Stimulated activated memory B cell treated with anti-CD40 and anti-IgM and Interleukin-4, amounts not matched to agents 10 μg/mL and 1 μg/mL and 100 μg/mL, for 72 hours (primary cell): Measurements from ENCODE around the gene MTR.

ENCODE experiments used
- ATAC-seq: fragments of 150-1000 bp; cut with Tn5 transposase; 2 replicates; pipeline ENCODE4 v1.10.0; 2021
- H3K27ac Mint-ChIP-seq: one replicate; pipeline ENCODE4 v1.8.0; 2022; ENCODE audit warnings: mild to moderate bottlenecking, mixed read lengths
- H3K27me3 Mint-ChIP-seq: one replicate; pipeline ENCODE4 v1.8.0; 2022; ENCODE audit warnings: mixed read lengths
- H3K36me3 Mint-ChIP-seq: one replicate; pipeline ENCODE4 v1.8.0; 2022; ENCODE audit warnings: mixed read lengths
- H3K4me1 Mint-ChIP-seq: one replicate; pipeline ENCODE4 v1.8.0; 2022; ENCODE audit warnings: mixed read lengths
- H3K4me3 Mint-ChIP-seq: one replicate; pipeline ENCODE4 v1.8.0; 2022; ENCODE audit warnings: mild to moderate bottlenecking, moderate library complexity, mixed read lengths
- H3K9me3 Mint-ChIP-seq: one replicate; pipeline ENCODE4 v1.8.0; 2022; ENCODE audit warnings: mixed read lengths

MTR gene

DNA sequence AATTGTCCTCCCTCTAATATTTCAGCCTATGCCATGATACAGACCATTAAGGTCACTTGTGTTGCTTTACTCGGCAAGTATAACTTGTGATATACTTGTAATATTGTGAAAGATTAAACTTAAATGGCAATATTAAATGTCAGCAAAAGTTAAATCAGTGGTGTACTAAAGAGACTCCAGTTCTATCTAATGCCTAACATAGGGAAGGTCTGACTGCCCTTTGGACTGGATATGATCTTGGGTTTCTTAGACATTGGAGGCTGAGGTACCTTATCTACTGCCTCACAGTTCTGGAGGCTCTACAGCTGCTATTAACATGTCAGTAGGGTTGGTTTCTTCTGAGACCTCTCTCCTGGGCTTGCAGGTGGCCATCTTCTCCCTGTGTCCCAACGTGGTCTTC, 119.3 kb downstream of the MTR start:
- Mint-ChIP-seq H3K36me3 (peaks cover 36% of the 10 kb centered on the region), H3K9me3 (peaks cover 15% of the 10 kb centered on the region), H3K27ac (no peak overlapping the region), H3K4me3 (no peak overlapping the region), H3K27me3 (no peaks in the 10 kb centered on the region), H3K4me1 (no peaks in the 10 kb centered on the region)
- no peak for ATAC-seq

DNA sequence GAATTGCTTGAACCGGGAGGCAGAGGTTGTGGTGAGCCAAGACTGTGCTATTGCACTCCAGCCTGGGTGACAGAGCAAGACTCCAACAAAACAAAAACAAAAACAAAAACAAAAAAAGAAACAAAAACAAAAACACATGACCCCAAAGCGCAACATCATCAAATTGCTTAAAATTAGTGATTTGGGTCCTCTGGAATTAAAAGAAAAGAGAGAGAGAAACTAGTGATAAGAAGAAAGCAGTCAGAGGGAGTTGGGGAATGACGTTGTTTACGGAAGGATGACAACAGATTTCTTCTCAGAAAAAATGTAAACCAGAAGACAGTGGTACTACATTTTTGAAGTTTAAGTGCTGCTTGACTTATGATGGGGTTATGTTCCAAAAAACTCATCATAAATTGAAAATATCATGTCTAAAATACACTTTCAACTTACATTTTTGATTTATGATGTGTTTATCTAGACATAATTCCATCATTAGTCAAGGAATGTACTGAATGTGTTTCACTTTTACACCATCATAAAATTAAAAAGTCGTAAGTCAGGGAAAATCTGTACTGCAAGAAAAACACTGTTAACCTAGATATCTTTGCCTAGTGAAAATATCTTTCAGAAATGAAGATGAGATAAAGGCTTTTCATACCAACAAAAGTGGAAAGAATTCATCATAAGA, 121.2 kb downstream of the MTR start:
- peaks cover 43% of the 10 kb centered on the region for H3K36me3 Mint-ChIP-seq
- H3K9me3 Mint-ChIP-seq, result peaks cover 15% of the 10 kb centered on the region
- no peak overlapping the region for H3K27ac Mint-ChIP-seq
- H3K4me1 Mint-ChIP-seq, result no peaks in the 10 kb centered on the region
- ATAC-seq, result no peak
- no peaks in the 10 kb centered on the region for H3K27me3 Mint-ChIP-seq
- H3K4me3 Mint-ChIP-seq, result no peak overlapping the region

DNA sequence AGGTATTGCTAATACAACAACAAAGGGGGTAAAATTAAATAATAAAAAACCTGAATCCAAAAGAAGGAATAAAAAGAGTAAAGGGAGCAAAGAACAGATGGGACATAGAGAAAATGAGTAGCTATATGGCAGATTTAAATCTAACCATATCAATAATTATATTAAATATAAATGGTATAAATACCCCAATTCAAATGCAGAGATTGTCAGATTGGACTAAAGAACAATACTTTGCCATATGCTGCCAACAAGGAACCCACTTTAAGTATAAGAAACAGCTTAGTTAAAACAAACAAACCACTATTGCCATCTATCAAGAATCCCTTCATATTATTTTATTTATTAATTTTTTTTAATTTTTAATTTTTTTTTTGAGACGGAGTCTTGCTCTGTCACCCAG, 122.4 kb downstream of the MTR start:
- Mint-ChIP-seq H3K4me3 (no peak overlapping the region), H3K9me3 (peaks cover 18% of the 10 kb centered on the region), H3K4me1 (no peaks in the 10 kb centered on the region), H3K36me3 (peaks cover 43% of the 10 kb centered on the region), H3K27me3 (no peaks in the 10 kb centered on the region), H3K27ac (no peak overlapping the region)
- no peak for ATAC-seq

DNA sequence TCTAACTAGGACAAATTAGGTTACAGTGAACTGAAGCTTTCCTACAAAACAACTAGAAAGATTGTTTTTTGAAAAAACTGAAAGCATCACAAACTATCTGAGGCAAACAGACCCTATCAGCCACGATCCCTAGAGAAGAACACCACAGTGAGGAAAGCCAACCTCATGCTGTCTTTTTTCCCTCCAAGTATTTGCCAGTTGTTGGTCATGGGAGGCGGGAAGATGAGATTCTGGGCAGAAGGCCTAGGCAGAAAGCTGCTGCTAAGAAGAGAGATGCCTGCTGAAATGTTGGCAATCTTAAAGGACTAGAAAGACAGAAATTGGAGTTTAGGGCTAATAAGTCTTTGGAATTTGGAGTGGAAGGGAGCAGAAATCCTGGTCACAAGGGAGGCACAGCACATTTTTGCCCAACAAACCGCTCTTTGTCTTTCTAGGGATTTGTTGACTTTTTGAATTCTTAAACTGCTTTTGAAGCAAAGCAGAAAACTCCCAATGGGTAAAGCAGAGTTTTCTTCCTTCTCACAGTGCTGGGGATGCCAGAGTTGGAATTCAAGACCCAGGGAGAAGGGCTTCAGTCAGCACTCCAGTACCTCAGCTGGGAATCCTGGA, 125.3 kb downstream of the MTR start:
- H3K9me3 Mint-ChIP-seq, result peaks cover 14% of the 10 kb centered on the region
- H3K4me3 Mint-ChIP-seq, result no peak overlapping the region
- ATAC-seq, result no peak
- peaks cover 38% of the 10 kb centered on the region for H3K36me3 Mint-ChIP-seq
- no peaks in the 10 kb centered on the region for H3K4me1 Mint-ChIP-seq
- H3K27me3 Mint-ChIP-seq, result no peaks in the 10 kb centered on the region
- H3K27ac Mint-ChIP-seq, result no peak overlapping the region

DNA sequence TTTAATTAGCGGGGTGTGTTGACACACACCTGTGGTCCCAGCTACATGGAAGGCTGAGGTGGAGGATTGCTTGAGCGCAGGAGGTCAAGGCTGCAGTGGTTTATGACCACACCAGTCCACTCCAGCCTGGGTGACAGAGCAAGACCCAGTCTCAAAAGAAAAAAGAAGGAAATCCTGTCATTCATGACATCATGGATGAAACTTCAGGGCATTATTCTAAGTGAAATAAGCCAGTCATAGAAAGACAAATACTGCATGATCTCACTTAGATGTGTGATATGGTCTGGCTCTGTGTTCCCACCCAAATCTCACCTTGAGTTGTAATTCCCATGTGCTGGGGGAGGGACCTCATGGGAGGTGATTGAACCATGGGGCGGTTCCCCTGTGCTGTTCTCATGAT, 126.5 kb downstream of the MTR start:
- Mint-ChIP-seq H3K27me3 (no peaks in the 10 kb centered on the region), H3K36me3 (peaks cover 27% of the 10 kb centered on the region), H3K4me1 (no peaks in the 10 kb centered on the region), H3K27ac (no peak overlapping the region), H3K9me3 (peaks cover 12% of the 10 kb centered on the region), H3K4me3 (no peak overlapping the region)
- no peak for ATAC-seq

DNA sequence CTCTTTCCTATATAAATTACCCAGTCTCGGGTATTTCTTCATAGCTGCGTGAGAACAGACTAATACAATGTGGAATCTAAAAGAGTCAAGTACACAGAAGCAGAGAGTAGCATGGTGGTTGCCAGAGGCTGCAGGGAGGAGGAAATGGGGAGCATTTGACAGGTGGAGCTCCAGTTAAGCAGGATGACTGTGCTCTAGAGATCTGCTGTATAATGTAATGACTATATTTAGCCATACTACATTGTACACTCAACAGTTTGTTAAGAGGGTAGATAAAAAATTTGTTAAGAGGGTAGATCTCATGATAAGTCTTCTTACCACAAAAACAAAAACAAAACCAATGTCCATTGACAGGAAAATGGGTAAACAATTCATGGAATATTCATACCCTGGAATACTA, 127.1 kb downstream of the MTR start:
- H3K4me3 Mint-ChIP-seq, result no peak overlapping the region
- no peaks in the 10 kb centered on the region for H3K4me1 Mint-ChIP-seq
- no peak overlapping the region for H3K27ac Mint-ChIP-seq
- H3K27me3 Mint-ChIP-seq, result no peaks in the 10 kb centered on the region
- ATAC-seq, result no peak
- peaks cover 21% of the 10 kb centered on the region for H3K36me3 Mint-ChIP-seq
- peaks cover 9% of the 10 kb centered on the region for H3K9me3 Mint-ChIP-seq

DNA sequence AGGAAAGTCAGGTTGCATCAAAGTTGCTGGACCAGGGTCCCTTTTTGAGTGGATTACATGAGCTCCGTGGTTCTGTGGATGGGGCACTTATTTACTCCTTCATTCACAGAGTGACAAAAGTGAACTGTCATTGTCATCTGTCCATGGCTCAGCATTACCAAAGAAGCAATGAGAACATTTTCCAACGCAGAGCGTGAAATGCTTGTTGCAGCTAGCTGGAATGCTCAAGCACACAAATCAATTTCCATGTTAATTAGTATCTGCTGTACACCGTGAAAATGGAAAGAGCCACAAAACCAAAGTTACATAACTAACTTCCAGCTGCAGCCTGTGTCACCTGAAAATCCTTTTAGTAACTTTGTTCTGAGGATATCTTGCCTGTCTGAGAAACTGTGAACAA, 130.3 kb downstream of the MTR start:
- Mint-ChIP-seq H3K36me3 (no peaks in the 10 kb centered on the region), H3K27ac (no peak overlapping the region), H3K4me3 (no peak overlapping the region), H3K9me3 (peaks cover 6% of the 10 kb centered on the region), H3K27me3 (no peaks in the 10 kb centered on the region), H3K4me1 (no peaks in the 10 kb centered on the region)
- no peak for ATAC-seq

DNA sequence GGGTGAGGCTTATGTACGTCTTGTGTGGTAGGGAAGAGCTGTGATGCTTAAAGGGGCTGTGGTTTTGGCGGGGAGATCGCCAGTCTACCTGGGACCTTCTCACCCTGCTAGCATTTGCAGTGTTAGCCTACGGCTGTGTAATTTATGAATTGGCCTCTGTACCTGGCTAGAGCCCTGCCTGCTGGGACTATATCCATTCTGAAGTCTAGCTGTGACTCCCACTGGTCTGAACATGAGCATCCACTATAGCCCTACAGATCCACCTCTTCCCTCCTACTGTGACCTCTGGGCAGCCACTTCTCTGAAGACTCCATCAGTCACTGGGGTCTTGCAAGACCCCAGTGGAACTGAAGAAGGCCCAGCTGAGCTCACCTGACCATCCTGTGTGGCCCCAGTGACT, 135.4 kb downstream of the MTR start:
- no peak for ATAC-seq
- Mint-ChIP-seq H3K27ac (no peak overlapping the region), H3K27me3 (no peaks in the 10 kb centered on the region), H3K9me3 (peaks cover 2% of the 10 kb centered on the region), H3K4me1 (no peaks in the 10 kb centered on the region), H3K36me3 (no peaks in the 10 kb centered on the region), H3K4me3 (no peak overlapping the region)

DNA sequence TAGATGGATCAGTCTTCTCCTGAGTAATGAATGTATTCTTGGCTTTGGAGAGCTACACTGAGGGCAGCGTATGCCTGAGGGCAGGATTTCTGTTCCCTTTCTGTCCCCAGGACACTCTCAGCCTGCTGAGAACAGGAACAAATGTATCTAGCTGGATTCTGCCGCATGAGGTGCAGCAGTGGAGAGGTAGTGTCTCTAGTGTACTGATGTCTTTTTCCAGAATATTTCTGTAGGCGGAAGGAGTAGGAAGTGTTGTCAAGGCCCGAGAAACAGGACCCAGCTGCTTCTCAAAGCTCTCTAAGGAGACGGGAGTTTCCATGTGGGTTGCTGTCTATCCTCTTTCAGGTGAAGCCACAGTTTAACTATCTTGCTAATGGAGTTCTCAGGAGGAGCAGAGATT, 143.7 kb downstream of the MTR start:
- H3K27ac Mint-ChIP-seq, result no peak overlapping the region
- H3K4me1 Mint-ChIP-seq, result no peaks in the 10 kb centered on the region
- no peak overlapping the region for H3K4me3 Mint-ChIP-seq
- ATAC-seq, result no peak
- no peaks in the 10 kb centered on the region for H3K36me3 Mint-ChIP-seq
- peaks cover 19% of the 10 kb centered on the region for H3K27me3 Mint-ChIP-seq
- peaks cover 7% of the 10 kb centered on the region for H3K9me3 Mint-ChIP-seq

DNA sequence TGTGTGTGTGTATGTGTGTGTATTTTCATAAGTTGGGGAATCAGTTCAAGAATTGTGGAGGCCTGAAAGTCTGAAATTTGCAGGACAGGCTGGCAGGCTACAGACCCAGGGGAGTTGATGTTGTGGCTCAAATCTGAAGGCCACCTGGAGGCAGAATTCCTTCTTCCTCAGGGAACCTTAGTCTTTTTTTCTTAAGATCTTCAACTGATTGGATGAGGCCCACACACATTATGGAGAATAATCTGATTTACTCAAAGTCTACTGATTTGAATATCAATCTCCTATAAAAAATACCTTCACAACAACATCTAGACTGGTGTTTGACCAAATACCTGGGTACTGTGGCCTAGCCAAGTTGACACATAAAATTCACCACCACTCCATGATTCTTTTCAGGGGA, 147.3 kb downstream of the MTR start:
- Mint-ChIP-seq H3K4me1 (no peaks in the 10 kb centered on the region), H3K27ac (no peak overlapping the region), H3K9me3 (peaks cover 9% of the 10 kb centered on the region), H3K4me3 (no peak overlapping the region), H3K36me3 (no peaks in the 10 kb centered on the region), H3K27me3 (peaks cover 1% of the 10 kb centered on the region)
- no peak for ATAC-seq

DNA sequence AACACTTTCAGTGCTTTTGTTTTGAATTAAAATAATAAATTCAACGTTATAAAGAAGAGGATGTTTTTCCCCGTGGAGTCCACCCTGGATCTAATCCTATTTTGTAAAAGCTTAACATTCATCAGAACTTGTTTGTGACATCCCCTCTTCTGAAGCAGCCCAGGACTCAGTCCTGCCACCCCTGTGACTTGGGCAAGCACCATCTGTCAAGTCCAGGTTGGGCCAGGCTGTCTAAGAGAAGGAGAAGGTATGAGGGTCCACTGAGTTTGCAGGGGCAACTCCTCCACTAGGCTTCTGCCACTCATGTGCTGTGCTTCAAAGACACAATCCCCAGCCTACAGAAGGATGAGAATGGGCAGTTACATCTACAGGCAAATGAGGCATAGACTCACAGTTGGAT, 149.5 kb downstream of the MTR start:
- Mint-ChIP-seq H3K9me3 (peaks cover 9% of the 10 kb centered on the region), H3K27me3 (no peaks in the 10 kb centered on the region), H3K4me1 (no peaks in the 10 kb centered on the region), H3K36me3 (no peaks in the 10 kb centered on the region), H3K27ac (no peak overlapping the region), H3K4me3 (no peak overlapping the region)
- ATAC-seq, result no peak

DNA sequence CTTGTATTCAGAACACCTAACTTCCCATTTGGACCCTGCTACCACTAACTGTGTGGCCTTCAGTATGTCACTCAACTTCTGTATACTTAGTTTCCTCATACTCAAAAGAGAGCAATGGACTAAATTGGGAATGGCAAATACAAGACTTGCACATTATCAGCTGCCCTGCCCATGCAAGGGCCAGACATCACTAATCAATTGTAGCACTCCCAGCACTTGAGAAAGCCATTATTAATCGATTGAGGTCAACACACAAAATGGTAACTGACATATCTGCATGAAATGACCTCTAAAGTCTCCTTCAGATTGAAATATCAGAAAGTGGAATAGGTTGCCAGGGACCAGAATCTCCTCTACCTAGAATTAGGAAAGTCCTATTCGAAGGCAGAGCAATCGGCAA, 149.9 kb downstream of the MTR start:
- ATAC-seq, result no peak
- Mint-ChIP-seq H3K27me3 (no peaks in the 10 kb centered on the region), H3K4me1 (no peaks in the 10 kb centered on the region), H3K4me3 (no peak overlapping the region), H3K9me3 (peaks cover 9% of the 10 kb centered on the region), H3K27ac (no peak overlapping the region), H3K36me3 (no peaks in the 10 kb centered on the region)

DNA sequence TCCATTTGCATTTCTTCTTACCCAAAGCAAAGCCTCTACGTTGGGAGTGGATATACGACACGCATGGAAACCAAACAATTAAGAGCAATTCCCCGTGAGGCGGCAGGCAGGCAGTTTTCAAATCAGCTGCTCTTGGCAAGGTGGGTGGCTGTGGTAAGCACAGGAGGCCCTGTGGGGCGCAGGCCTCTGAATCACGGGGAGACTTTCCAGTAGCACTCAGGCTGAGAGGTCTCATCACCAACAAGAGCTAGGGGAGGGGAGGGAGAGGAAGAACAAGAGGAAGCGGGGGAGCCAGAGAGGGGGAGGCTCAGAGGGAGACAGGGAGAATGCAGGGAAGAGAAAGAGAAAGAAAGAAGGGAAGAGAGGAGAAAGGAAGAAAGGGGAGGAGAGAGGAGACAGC, 152.7 kb downstream of the MTR start:
- no peaks in the 10 kb centered on the region for H3K4me1 Mint-ChIP-seq
- H3K9me3 Mint-ChIP-seq, result peaks cover 3% of the 10 kb centered on the region
- no peak overlapping the region for H3K27ac Mint-ChIP-seq
- H3K36me3 Mint-ChIP-seq, result no peaks in the 10 kb centered on the region
- no peak overlapping the region for H3K4me3 Mint-ChIP-seq
- ATAC-seq, result no peak
- no peaks in the 10 kb centered on the region for H3K27me3 Mint-ChIP-seq

DNA sequence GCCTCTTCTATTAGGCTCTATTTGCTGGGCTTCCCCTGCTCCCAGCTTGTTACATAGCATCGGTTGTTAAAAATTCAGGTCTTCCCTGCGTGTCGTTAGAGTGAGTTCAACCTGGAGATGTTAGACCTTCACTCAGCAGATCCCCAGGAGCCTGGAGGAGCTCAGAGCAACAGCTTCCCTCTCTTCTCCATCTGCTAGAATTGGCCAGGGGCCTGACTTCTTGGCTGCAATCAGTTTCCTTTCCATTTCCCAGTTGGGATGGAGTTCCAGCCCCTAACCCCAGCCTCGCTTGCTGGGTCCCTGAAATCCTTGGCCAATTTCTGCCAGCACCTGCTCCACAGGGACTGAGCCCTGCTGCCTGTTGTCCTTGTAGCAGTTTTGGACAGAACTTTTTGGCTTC, 153.3 kb downstream of the MTR start:
- no peak for ATAC-seq
- Mint-ChIP-seq H3K4me3 (no peak overlapping the region), H3K9me3 (peaks cover 3% of the 10 kb centered on the region), H3K4me1 (no peaks in the 10 kb centered on the region), H3K27me3 (no peaks in the 10 kb centered on the region), H3K27ac (no peak overlapping the region), H3K36me3 (no peaks in the 10 kb centered on the region)

DNA sequence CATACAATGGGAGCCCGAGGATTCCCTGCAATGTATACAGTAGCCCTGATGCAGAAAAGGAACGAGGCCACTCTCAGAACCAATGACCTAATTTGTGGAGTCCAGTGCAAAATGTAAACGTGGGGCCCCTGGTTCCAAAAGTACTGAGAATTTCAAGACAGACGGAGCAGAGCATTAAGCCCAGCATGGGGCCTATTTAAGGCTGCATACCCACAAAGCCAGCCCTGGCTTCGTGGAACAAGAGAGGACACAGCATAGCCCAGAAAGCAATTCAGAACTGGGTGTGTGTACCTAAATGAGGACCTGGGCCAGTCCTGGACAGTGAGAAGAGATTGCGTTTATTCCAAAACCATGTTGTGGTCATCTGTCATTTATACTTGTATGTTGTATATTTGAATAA, 153.9 kb downstream of the MTR start:
- Mint-ChIP-seq H3K4me3 (no peak overlapping the region), H3K27ac (no peak overlapping the region), H3K36me3 (no peaks in the 10 kb centered on the region), H3K27me3 (no peaks in the 10 kb centered on the region), H3K4me1 (no peaks in the 10 kb centered on the region), H3K9me3 (peaks cover 6% of the 10 kb centered on the region)
- ATAC-seq, result no peak

DNA sequence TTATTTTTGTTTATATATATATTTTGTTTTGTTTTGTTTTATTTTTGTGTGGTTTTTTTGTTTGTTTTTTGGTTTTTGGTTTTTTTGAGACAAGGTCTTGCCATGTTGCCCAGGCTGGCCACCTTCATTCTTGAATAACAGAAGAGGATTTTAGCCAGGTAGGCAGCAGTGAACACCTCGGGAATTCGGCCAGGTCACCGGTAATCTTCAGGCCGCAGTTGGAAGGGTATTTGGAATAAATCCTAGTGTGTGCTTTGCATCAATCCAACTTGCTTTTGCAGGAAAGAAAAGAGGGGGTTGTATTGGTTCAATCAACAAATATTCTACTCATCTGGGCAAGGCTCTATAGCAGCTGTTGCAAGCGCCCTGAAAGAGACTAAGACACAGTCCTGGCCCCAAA, 155.3 kb downstream of the MTR start:
- H3K27ac Mint-ChIP-seq, result no peak overlapping the region
- H3K36me3 Mint-ChIP-seq, result no peaks in the 10 kb centered on the region
- ATAC-seq, result no peak
- H3K9me3 Mint-ChIP-seq, result peaks cover 10% of the 10 kb centered on the region
- H3K4me3 Mint-ChIP-seq, result no peak overlapping the region
- H3K4me1 Mint-ChIP-seq, result no peaks in the 10 kb centered on the region
- no peaks in the 10 kb centered on the region for H3K27me3 Mint-ChIP-seq
